ENCODE measurements around the gene UBXN11.

UBXN11 gene

DNA sequence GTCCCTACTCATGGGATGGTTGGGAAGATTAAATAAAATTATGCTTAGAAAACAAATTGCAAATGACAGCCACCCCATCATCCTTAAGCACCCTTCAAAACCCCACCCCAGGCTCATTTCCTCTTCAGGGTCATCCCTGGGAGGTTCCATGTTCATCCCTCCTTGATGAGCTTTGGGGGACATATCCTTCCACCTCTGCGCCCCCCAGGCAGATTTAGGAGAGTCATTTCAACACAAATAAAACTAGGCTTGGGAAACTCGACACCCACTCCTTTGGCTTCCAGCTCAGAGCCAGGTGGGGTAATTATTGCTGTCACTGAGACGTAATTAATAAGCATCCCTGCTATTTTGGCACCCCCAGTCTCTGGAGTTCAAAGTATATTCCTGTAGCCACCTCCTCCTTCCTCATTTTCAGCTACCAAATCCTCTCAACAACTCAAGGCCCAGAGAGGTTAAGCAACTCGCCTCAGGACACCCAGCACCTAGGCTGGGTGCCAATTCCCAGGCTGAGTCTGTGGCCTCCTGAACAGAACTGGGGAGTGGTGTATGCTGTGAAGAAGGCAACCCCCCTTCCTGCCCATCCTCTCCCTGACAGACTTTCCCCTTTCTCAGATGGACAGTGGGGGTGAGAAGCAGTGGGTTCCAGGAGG, 46.9 kb upstream of the UBXN11 start:
- DNase-seq, result no peak
- TF ChIP-seq, protein P1, sequence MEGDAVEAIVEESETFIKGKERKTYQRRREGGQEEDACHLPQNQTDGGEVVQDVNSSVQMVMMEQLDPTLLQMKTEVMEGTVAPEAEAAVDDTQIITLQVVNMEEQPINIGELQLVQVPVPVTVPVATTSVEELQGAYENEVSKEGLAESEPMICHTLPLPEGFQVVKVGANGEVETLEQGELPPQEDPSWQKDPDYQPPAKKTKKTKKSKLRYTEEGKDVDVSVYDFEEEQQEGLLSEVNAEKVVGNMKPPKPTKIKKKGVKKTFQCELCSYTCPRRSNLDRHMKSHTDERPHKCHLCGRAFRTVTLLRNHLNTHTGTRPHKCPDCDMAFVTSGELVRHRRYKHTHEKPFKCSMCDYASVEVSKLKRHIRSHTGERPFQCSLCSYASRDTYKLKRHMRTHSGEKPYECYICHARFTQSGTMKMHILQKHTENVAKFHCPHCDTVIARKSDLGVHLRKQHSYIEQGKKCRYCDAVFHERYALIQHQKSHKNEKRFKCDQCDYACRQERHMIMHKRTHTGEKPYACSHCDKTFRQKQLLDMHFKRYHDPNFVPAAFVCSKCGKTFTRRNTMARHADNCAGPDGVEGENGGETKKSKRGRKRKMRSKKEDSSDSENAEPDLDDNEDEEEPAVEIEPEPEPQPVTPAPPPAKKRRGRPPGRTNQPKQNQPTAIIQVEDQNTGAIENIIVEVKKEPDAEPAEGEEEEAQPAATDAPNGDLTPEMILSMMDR (IDR thresholded peaks at IDR 0.05), result no peak
- peaks cover 0 to 50% of the 10 kb centered on the region in 2 donors for H3K27me3 ChIP-seq
- no peak overlapping the region for H3K4me3 ChIP-seq
- intact Hi-C loops (cut with DNase I; ENCODE audit: low total_unique reads), result no loop called here
- H3K27ac ChIP-seq, result no peak overlapping the region
- no peaks in the 10 kb centered on the region for H3K4me1 ChIP-seq
- H3K36me3 ChIP-seq, result no peaks in the 10 kb centered on the region
- no peaks in the 10 kb centered on the region for H3K9me3 ChIP-seq

DNA sequence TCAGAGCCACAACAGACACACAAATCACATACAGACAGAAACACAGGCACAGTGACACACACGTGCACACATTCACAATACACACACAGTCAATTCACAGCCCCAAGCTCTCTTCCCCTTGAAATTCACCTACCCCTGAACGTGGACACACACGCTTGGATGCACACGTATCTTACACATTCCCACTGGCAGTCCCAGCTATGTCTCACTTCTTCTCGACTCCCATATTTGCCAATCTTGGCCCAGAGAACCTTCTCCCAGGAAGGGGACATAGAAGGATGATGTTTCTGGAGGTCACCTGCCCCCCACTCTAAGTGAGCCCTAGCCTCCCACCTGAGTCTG, 45.9 kb upstream of the UBXN11 start:
- Histone ChIP-seq H3K4me1 (no peaks in the 10 kb centered on the region), H3K27ac (no peak overlapping the region)
- intact Hi-C loops (cut with DNase I; ENCODE audit: low total_unique reads), result no loop called here

DNA sequence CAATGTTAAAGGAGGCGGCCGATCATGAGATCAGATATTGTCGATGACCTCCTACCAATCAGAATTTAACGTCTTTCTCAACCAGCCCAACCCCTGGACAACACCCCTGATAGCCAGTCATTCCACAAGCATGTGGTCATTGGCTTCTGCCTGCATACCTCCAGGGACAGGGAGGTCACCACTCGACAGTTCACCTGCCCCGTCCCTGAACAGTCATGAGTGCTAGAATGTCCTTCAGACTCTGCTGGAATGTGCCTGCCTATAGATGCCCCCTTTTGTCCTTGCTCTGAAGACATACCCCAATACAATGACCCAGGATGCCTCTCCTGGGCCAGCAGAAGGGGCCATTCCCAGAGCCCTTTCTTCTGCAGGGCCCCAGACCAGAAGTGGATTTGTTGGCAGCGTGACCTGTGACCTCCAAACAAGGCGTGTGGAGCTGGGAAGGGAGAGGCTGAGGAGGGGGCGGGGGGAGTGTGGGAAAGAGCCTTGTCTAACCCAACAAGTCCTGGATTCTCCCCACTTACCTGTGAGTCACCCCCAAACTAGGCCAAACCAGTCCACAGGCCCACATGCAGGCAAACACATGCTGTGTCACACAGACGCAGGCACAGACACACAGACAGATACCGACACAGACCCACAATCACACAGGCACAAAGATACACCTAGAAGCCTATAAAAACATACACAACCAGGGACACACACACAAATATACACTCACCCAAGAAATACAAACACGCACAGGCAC, 45.3 kb upstream of the UBXN11 start:
- Histone ChIP-seq H3K27ac (no peak overlapping the region), H3K4me3 (no peak overlapping the region)
- no peak for DNase-seq

More for the DNA sequence above, 45.9 kb upstream of the UBXN11 start:
- Histone ChIP-seq H3K27me3 (peaks cover 0 to 46% of the 10 kb centered on the region in 2 donors), H3K36me3 (no peaks in the 10 kb centered on the region), H3K9me3 (no peaks in the 10 kb centered on the region), H3K4me3 (no peak overlapping the region)
- no peak for DNase-seq
- TF ChIP-seq, protein P1 (IDR thresholded peaks at IDR 0.05), result no peak

DNA sequence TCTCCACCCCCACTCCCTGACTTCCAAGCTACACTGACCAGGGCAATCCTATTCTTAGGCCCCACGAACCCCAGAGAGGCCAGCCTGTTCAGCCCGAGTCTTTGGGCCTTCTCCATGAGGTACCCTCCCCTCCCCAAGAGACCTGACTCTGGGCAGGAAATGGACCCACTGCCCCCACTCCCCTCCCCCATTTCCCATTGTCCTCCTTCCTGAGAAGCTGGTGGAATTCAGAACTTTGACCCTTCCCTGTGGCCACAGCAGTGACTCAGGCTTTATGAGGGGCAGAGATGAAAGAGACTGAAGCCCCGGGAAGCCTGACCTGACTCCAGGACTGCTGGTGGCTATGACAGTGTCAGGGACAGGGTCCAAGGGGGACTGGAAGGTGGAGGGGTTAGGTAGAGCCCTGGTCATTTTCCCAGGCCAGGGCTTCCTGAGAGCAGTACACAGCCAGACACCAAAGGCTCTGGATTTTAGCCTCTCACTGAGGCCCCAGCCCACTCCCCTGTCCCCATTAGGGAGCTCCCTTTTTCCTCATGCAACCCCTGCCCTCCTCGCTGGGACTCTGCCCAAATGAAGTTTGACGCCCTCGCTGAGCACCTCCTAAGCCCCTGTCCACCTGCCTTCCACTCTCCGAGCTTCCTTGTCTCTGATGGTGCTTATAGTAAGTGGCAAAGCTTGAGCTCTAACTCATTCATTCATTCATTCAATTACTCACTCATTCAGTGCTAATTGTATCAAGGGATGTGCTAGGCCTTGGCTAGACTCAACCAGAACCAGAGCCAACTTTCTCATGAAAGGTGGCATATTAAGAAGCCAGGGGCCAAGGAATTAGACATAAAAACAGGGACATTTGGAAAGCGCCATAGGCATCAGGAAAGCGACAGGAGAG, 44.5 kb upstream of the UBXN11 start:
- no peak overlapping the region for H3K4me3 ChIP-seq
- H3K9me3 ChIP-seq, result no peaks in the 10 kb centered on the region
- TF ChIP-seq, protein P1 (IDR thresholded peaks at IDR 0.05), result no peak
- H3K27ac ChIP-seq, result no peak overlapping the region
- intact Hi-C loops (cut with DNase I; ENCODE audit: low total_unique reads), result no loop called here
- no peaks in the 10 kb centered on the region for H3K4me1 ChIP-seq
- no peak for DNase-seq
- H3K27me3 ChIP-seq, result peaks cover 0 to 32% of the 10 kb centered on the region in 2 donors
- H3K36me3 ChIP-seq, result no peaks in the 10 kb centered on the region

More for the DNA sequence above, 45.3 kb upstream of the UBXN11 start:
- Histone ChIP-seq H3K36me3 (no peaks in the 10 kb centered on the region), H3K27me3 (peaks cover 0 to 41% of the 10 kb centered on the region in 2 donors), H3K9me3 (no peaks in the 10 kb centered on the region), H3K4me1 (no peaks in the 10 kb centered on the region)
- intact Hi-C loops (cut with DNase I; ENCODE audit: low total_unique reads), result no loop called here
- TF ChIP-seq, protein P1 (IDR thresholded peaks at IDR 0.05), result no peak

DNA sequence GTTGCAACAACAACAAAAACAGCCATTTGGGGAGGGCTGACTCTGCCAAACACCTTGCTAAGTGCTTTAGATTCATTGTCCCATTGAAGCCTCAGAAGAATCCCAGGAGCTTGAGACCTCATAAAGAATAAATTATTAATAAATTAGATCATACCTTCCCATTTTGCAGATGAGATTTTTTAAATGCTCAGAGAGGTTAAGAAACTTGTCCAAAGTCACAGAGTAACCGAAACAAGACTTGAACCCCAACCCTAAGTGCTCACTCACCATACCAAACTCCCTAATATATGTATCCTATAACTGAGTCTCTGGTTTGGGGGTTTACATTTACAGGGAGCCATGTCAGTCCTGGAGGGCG, 43.9 kb upstream of the UBXN11 start:
- Histone ChIP-seq H3K4me3 (no peak overlapping the region), H3K36me3 (no peaks in the 10 kb centered on the region), H3K27ac (no peak overlapping the region), H3K4me1 (no peaks in the 10 kb centered on the region), H3K9me3 (no peaks in the 10 kb centered on the region), H3K27me3 (peaks cover 0 to 32% of the 10 kb centered on the region in 2 donors)
- intact Hi-C loops (cut with DNase I; ENCODE audit: low total_unique reads), result no loop called here
- no peak for DNase-seq
- TF ChIP-seq, protein P1 (IDR thresholded peaks at IDR 0.05), result no peak

Data from tibial artery (tissue), 4 donors.